Measurements from ENCODE around the gene MMAB. TPM values are rescaled to one million over a fixed set of nuclear protein-coding genes. Genes with fewer than 3 reads are reported as not detected.
A peak's percentile ranks its signal among the peaks of the same experiment; 100 is the strongest.

MMAB gene
- total and polyA plus RNA-seq, 4 donors: 47.1 to 101 (median 77.1) TPM

- no peak for DNase-seq (ENCODE audit: low spot score)
- no peak overlapping the region for H3K27ac ChIP-seq (ENCODE audit: low read depth in 1 of 2, low read length in 2 of 2)
- H3K27me3 ChIP-seq (ENCODE audit: control insufficient read depth in 4 of 4, insufficient read depth in 4 of 4, low read length in 3 of 4): no peaks in the 10 kb centered on the region
- peaks cover 3 to 13% (median 9%) of the 10 kb centered on the region in 4 donors for H3K4me1 ChIP-seq (ENCODE audit: control insufficient read depth in 4 of 4, insufficient read depth in 4 of 4, low read length in 3 of 4)
- 88% methylated on average over 10 of the region's 10 CpGs for WGBS
- H3K4me3 ChIP-seq (ENCODE audit: low read depth in 1 of 3, low read length in 3 of 3): no peak overlapping the region
- TF ChIP-seq NR2F2 (IDR thresholded peaks at IDR 0.05) (no peak), RXRA (IDR thresholded peaks at IDR 0.05) (no peak), HNF4A (conservative IDR thresholded peaks at IDR 0.05) (no peak), FOXA2 (IDR thresholded peaks at IDR 0.05) (no peak), FOXA1 (IDR thresholded peaks at IDR 0.05) (no peak), HNF4G (IDR thresholded peaks at IDR 0.05) (no peak), SP1 (IDR thresholded peaks at IDR 0.05) (no peak), GABPA (IDR thresholded peaks at IDR 0.05 in 1 of 2, conservative IDR thresholded peaks at IDR 0.05 in 1 of 2) (no peak), RAD21 (IDR thresholded peaks at IDR 0.05) (no peak), TAF1 (conservative IDR thresholded peaks at IDR 0.05) (no peak), YY1 (IDR thresholded peaks at IDR 0.05) (no peak), JUND (IDR thresholded peaks at IDR 0.05) (no peak), ZBTB33 (IDR thresholded peaks at IDR 0.05) (no peak)
- TF ChIP-seq, protein P1, sequence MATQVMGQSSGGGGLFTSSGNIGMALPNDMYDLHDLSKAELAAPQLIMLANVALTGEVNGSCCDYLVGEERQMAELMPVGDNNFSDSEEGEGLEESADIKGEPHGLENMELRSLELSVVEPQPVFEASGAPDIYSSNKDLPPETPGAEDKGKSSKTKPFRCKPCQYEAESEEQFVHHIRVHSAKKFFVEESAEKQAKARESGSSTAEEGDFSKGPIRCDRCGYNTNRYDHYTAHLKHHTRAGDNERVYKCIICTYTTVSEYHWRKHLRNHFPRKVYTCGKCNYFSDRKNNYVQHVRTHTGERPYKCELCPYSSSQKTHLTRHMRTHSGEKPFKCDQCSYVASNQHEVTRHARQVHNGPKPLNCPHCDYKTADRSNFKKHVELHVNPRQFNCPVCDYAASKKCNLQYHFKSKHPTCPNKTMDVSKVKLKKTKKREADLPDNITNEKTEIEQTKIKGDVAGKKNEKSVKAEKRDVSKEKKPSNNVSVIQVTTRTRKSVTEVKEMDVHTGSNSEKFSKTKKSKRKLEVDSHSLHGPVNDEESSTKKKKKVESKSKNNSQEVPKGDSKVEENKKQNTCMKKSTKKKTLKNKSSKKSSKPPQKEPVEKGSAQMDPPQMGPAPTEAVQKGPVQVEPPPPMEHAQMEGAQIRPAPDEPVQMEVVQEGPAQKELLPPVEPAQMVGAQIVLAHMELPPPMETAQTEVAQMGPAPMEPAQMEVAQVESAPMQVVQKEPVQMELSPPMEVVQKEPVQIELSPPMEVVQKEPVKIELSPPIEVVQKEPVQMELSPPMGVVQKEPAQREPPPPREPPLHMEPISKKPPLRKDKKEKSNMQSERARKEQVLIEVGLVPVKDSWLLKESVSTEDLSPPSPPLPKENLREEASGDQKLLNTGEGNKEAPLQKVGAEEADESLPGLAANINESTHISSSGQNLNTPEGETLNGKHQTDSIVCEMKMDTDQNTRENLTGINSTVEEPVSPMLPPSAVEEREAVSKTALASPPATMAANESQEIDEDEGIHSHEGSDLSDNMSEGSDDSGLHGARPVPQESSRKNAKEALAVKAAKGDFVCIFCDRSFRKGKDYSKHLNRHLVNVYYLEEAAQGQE (IDR thresholded peaks at IDR 0.05): no peak
- TF ChIP-seq, protein P2, sequence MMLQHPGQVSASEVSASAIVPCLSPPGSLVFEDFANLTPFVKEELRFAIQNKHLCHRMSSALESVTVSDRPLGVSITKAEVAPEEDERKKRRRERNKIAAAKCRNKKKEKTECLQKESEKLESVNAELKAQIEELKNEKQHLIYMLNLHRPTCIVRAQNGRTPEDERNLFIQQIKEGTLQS (IDR thresholded peaks at IDR 0.05): no peak
- no peaks in the 10 kb centered on the region for H3K9me3 ChIP-seq (ENCODE audit: control insufficient read depth in 4 of 4, low read length in 3 of 4)
- H3K9ac ChIP-seq (ENCODE audit: low read depth in 1 of 2, low read length in 2 of 2): no peak overlapping the region
- no peaks in the 10 kb centered on the region for H3K36me3 ChIP-seq (ENCODE audit: control insufficient read depth in 4 of 4, insufficient read depth in 3 of 4, low read depth in 1 of 4, low read length in 3 of 4)
These were observed 44.2 kb upstream of the MMAB start for GRCh38 chr12:109617491-109617890.

GRCh38 chr12:109615556-109616229 lies 42.4 kb upstream of the MMAB start:
- 29% methylated on average over 14 of the region's 14 CpGs for WGBS
- Histone ChIP-seq H3K27ac (ENCODE audit: low read depth in 1 of 2, low read length in 2 of 2) (peak overlapping the region in 1 of 2 donors; percentile 26), H3K27me3 (ENCODE audit: control insufficient read depth in 4 of 4, insufficient read depth in 4 of 4, low read length in 3 of 4) (no peaks in the 10 kb centered on the region), H3K36me3 (ENCODE audit: control insufficient read depth in 4 of 4, insufficient read depth in 3 of 4, low read depth in 1 of 4, low read length in 3 of 4) (no peaks in the 10 kb centered on the region), H3K4me1 (ENCODE audit: control insufficient read depth in 4 of 4, insufficient read depth in 4 of 4, low read length in 3 of 4) (peaks cover 3 to 13% (median 9%) of the 10 kb centered on the region in 4 donors), H3K9me3 (ENCODE audit: control insufficient read depth in 4 of 4, low read length in 3 of 4) (no peaks in the 10 kb centered on the region), H3K4me3 (ENCODE audit: low read depth in 1 of 3, low read length in 3 of 3) (no peak overlapping the region), H3K9ac (ENCODE audit: low read depth in 1 of 2, low read length in 2 of 2) (no peak overlapping the region)
- no peak for DNase-seq (ENCODE audit: low spot score)
- TF ChIP-seq TAF1 (conservative IDR thresholded peaks at IDR 0.05) (no peak), JUND (IDR thresholded peaks at IDR 0.05) (peak in 1 of 2 donors; percentile 63), RXRA (IDR thresholded peaks at IDR 0.05) (peak; percentile 60 to 79), ZBTB33 (IDR thresholded peaks at IDR 0.05) (no peak), YY1 (IDR thresholded peaks at IDR 0.05) (peak; percentile 71), HNF4G (IDR thresholded peaks at IDR 0.05) (no peak), HNF4A (conservative IDR thresholded peaks at IDR 0.05) (peak; percentile 63 to 67), RAD21 (IDR thresholded peaks at IDR 0.05) (peak; percentile 38 to 51), GABPA (IDR thresholded peaks at IDR 0.05 in 1 of 2, conservative IDR thresholded peaks at IDR 0.05 in 1 of 2) (no peak), FOXA1 (IDR thresholded peaks at IDR 0.05) (no peak), FOXA2 (IDR thresholded peaks at IDR 0.05) (peak; percentile 66), NR2F2 (IDR thresholded peaks at IDR 0.05) (no peak), CTCF (IDR thresholded peaks at IDR 0.05; ENCODE audit: low read depth, low read length, missing input control) (no peak), SP1 (IDR thresholded peaks at IDR 0.05) (peak; percentile 74), EGR1 (IDR thresholded peaks at IDR 0.05; ENCODE audit: low read depth in 2 of 2) (peak in 1 of 2 donors; percentile 55)
- TF ChIP-seq, protein P2 (IDR thresholded peaks at IDR 0.05): no peak
